WERI-Rb-1 (cell line): ENCODE data around the gene HASPIN.

Experiments
- DNase-seq: peaks from one replicate; pipeline ENCODE4 v3.0.0-alpha.2; 2020
- H3K27ac ChIP-seq: fragments of 250-450 bp; sonication (Bioruptor Pico); 2 replicates; pipeline ENCODE4 v1.5.1; 2020; ENCODE audit warnings: mild to moderate bottlenecking, moderate library complexity
- H3K27me3 ChIP-seq: fragments of 250-450 bp; sonication (Bioruptor Pico); 2 replicates; pipeline ENCODE4 v1.5.1; 2021; ENCODE audit warnings: mild to moderate bottlenecking, low read depth, moderate library complexity; ENCODE audit not compliant: insufficient read depth, severe bottlenecking
- H3K36me3 ChIP-seq: fragments of 250-450 bp; sonication (Bioruptor Pico); 2 replicates; pipeline ENCODE4 v1.5.1; 2020; ENCODE audit warnings: mild to moderate bottlenecking, moderate library complexity
- H3K4me3 ChIP-seq: 2 replicates; pipeline ENCODE4 v1.5.1; 2011; ENCODE audit warnings: low read depth, mild to moderate bottlenecking, control low read depth, low read length
- H3K9me3 ChIP-seq: fragments of 250-450 bp; sonication (Bioruptor Pico); 2 replicates; pipeline ENCODE4 v1.5.1; 2021; ENCODE audit warnings: mild to moderate bottlenecking, moderate library complexity; ENCODE audit not compliant: severe bottlenecking
- CTCF ChIP-seq: IDR thresholded peaks from 2 replicates; pipeline ENCODE4 v1.5.1; 2011; ENCODE audit warnings: low read depth, mild to moderate bottlenecking, control low read depth, inconsistent platforms, low read length

Gene HASPIN

DNA sequence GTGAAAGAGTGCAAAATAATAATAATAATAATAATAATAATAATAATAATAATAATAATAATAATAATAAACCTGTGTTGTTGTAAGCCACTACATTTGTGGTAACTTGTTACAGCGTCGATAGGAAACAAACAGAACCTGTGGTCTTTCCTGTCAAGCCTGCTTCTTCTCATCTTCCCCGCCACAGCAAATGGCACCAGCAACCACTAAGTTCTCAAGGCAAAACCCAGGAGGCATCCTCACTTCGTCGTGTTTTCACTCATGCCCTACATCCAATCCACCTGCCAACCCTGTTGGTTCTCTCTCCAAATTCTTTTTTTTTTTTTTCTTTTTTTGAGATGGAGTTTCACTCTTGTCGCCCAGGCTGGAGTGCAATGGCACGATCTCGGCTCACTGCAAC lies 43.1 kb downstream of the HASPIN start:
- Histone ChIP-seq H3K9me3 (no peaks in the 10 kb centered on the region), H3K36me3 (no peaks in the 10 kb centered on the region), H3K27me3 (no peaks in the 10 kb centered on the region), H3K4me3 (no peak overlapping the region), H3K27ac (no peak overlapping the region)
- no peak for TF ChIP-seq CTCF
- no peak for DNase-seq

GRCh38 chr17:3768341-3768740 lies 44.6 kb downstream of the HASPIN start:
- Histone ChIP-seq H3K27ac (no peak overlapping the region), H3K9me3 (no peaks in the 10 kb centered on the region), H3K36me3 (no peaks in the 10 kb centered on the region), H3K4me3 (no peak overlapping the region), H3K27me3 (no peaks in the 10 kb centered on the region)
- no peak for DNase-seq
- no peak for TF ChIP-seq CTCF

GRCh38 chr17:3768769-3769168 lies 45.1 kb downstream of the HASPIN start:
- Histone ChIP-seq H3K27ac (no peak overlapping the region), H3K9me3 (no peaks in the 10 kb centered on the region), H3K4me3 (no peak overlapping the region), H3K27me3 (no peaks in the 10 kb centered on the region), H3K36me3 (no peaks in the 10 kb centered on the region)
- no peak for TF ChIP-seq CTCF
- no peak for DNase-seq

DNA sequence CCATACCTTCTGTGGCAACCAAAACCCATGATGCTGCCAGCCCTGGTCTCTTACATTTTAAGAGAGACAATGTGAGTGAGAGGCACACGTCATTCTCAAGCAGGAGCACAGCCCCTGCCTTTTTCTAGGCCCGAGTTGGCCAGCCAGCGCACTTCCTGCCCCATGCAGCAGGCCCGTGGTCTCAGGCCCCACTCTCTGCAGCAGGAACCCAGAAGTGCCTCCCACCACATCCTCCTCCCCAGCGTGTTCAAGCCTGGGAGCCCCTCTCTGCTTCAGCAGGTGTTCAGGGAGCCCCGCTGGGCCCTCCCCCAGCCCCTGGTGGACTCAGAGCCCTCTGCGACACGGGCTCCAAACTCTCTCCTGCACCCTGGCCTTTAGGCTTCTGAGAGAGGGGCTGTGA lies 46.8 kb downstream of the HASPIN start:
- Histone ChIP-seq H3K27me3 (no peaks in the 10 kb centered on the region), H3K36me3 (no peaks in the 10 kb centered on the region), H3K9me3 (no peaks in the 10 kb centered on the region), H3K4me3 (no peak overlapping the region), H3K27ac (no peak overlapping the region)
- TF ChIP-seq CTCF, result no peak
- no peak for DNase-seq

DNA sequence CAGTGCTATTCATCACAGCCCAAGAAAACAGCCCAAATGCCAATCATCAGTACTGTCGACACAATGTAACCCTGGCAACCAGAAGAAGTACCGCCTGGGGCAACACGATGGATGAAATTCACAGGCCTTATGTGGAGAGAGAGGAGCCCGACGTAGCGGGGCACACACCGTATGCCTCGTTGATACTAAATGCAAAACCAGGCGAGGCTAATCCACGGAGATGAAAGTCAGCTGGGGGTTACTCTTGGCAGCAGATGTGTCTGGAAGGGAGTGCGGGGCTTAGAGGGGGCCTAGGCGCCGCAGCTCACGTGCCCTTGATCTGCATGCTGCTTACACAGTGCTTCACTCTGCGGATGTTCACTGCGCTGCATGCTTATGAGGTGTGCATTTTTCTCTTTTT lies 47.4 kb downstream of the HASPIN start:
- H3K36me3 ChIP-seq, result no peaks in the 10 kb centered on the region
- no peaks in the 10 kb centered on the region for H3K9me3 ChIP-seq
- peak overlapping the region; percentile 36; the same call in 1 of the 2 replicates for H3K4me3 ChIP-seq
- H3K27me3 ChIP-seq, result no peaks in the 10 kb centered on the region
- DNase-seq, result peak; percentile 80
- H3K27ac ChIP-seq, result peak overlapping the region; percentile 63; the same call in 1 of the 2 replicates
- no peak for TF ChIP-seq CTCF

DNA sequence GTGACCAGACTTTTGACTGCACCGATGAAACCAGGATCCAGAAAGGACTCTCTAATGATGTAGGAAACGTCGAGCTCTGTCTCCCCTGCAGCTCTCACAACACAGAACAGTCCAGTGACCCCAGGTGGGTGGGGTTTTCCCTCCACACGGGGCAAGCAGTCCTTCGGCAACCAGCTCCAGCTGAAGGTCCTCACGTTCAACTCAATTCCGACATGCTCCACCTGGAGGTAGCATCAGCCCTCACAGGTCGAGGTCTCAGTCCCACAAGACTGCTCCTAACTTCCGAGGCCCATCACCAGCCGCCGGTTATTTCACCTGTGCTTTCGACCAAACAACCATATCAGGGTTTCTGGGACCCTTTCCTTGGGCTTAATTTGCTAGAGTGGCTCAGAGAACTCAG lies 49.1 kb downstream of the HASPIN start:
- Histone ChIP-seq H3K9me3 (no peaks in the 10 kb centered on the region), H3K36me3 (no peaks in the 10 kb centered on the region), H3K27ac (no peak overlapping the region), H3K27me3 (no peaks in the 10 kb centered on the region), H3K4me3 (no peak overlapping the region)
- no peak; the same call in 1 of the 2 replicates for TF ChIP-seq CTCF
- DNase-seq, result no peak
